ENCODE data around the gene BTN2A1.
A peak's percentile ranks its signal among the peaks of the same experiment; 100 is the strongest.

The BTN2A1 gene

GRCh38 chr6:26501482-26501986, 43.8 kb downstream of the BTN2A1 start:
- Histone ChIP-seq H4K20me1 (ENCODE audit: insufficient read depth, low read length) (no peaks in the 10 kb centered on the region), H3K4me3 (ENCODE audit: low read depth, low read length, poor library complexity, severe bottlenecking) (peak overlapping the region; percentile 22), H3K27ac (ENCODE audit: low read depth, low read length, poor library complexity, severe bottlenecking) (peak overlapping the region; percentile 89), H3K4me1 (ENCODE audit: insufficient read depth, low read length, severe bottlenecking) (peaks cover 30% of the 10 kb centered on the region), H2AFZ (ENCODE audit: low read length) (peak overlapping the region; percentile 24; the same call in 1 of the 2 replicates), H3K79me2 (ENCODE audit: insufficient read depth, low read length) (no peaks in the 10 kb centered on the region), H3K9ac (ENCODE audit: low read length) (peak overlapping the region; percentile 39; the same call in 1 of the 2 replicates), H3K27me3 (ENCODE audit: insufficient read depth, low read length) (no peaks in the 10 kb centered on the region), H3K36me3 (ENCODE audit: insufficient read depth, low read length) (no peaks in the 10 kb centered on the region), H3K9me3 (ENCODE audit: low read length) (no peaks in the 10 kb centered on the region), H3K4me2 (ENCODE audit: low read length) (peak overlapping the region; percentile 59), H3F3A (ENCODE audit: insufficient read depth, low read length) (no peaks in the 10 kb centered on the region), H3K9me2 (ENCODE audit: low read depth, low read length) (no peaks in the 10 kb centered on the region)
- no peak for TF ChIP-seq EZH2 (IDR thresholded peaks at IDR 0.05; ENCODE audit: borderline replicate concordance, low read length)
- TF ChIP-seq, protein P1, sequence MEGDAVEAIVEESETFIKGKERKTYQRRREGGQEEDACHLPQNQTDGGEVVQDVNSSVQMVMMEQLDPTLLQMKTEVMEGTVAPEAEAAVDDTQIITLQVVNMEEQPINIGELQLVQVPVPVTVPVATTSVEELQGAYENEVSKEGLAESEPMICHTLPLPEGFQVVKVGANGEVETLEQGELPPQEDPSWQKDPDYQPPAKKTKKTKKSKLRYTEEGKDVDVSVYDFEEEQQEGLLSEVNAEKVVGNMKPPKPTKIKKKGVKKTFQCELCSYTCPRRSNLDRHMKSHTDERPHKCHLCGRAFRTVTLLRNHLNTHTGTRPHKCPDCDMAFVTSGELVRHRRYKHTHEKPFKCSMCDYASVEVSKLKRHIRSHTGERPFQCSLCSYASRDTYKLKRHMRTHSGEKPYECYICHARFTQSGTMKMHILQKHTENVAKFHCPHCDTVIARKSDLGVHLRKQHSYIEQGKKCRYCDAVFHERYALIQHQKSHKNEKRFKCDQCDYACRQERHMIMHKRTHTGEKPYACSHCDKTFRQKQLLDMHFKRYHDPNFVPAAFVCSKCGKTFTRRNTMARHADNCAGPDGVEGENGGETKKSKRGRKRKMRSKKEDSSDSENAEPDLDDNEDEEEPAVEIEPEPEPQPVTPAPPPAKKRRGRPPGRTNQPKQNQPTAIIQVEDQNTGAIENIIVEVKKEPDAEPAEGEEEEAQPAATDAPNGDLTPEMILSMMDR (IDR thresholded peaks at IDR 0.05; ENCODE audit: low read length): no peak

GRCh38 chr6:26502165-26502564, 44.4 kb downstream of the BTN2A1 start:
- Histone ChIP-seq H3K27me3 (ENCODE audit: insufficient read depth, low read length) (no peaks in the 10 kb centered on the region), H3K4me2 (ENCODE audit: low read length) (peak overlapping the region; percentile 59), H3K36me3 (ENCODE audit: insufficient read depth, low read length) (no peaks in the 10 kb centered on the region), H3K4me3 (ENCODE audit: low read depth, low read length, poor library complexity, severe bottlenecking) (peak overlapping the region; percentile 22), H3F3A (ENCODE audit: insufficient read depth, low read length) (no peaks in the 10 kb centered on the region), H3K27ac (ENCODE audit: low read depth, low read length, poor library complexity, severe bottlenecking) (peak overlapping the region; percentile 89), H3K4me1 (ENCODE audit: insufficient read depth, low read length, severe bottlenecking) (peaks cover 30% of the 10 kb centered on the region), H3K9me2 (ENCODE audit: low read depth, low read length) (no peaks in the 10 kb centered on the region), H3K79me2 (ENCODE audit: insufficient read depth, low read length) (no peaks in the 10 kb centered on the region), H4K20me1 (ENCODE audit: insufficient read depth, low read length) (no peaks in the 10 kb centered on the region), H2AFZ (ENCODE audit: low read length) (0 out of 2 replicates have a peak overlapping the region, but pooled peaks have one; percentile 24), H3K9me3 (ENCODE audit: low read length) (no peaks in the 10 kb centered on the region), H3K9ac (ENCODE audit: low read length) (peak overlapping the region; percentile 52; the same call in 1 of the 2 replicates)
- TF ChIP-seq EZH2 (IDR thresholded peaks at IDR 0.05; ENCODE audit: borderline replicate concordance, low read length): no peak
- TF ChIP-seq, protein P1 (IDR thresholded peaks at IDR 0.05; ENCODE audit: low read length): no peak

GRCh38 chr6:26502626-26503025, 44.9 kb downstream of the BTN2A1 start:
- Histone ChIP-seq H3K4me1 (ENCODE audit: insufficient read depth, low read length, severe bottlenecking) (peaks cover 30% of the 10 kb centered on the region), H3K9me3 (ENCODE audit: low read length) (no peaks in the 10 kb centered on the region), H3K9ac (ENCODE audit: low read length) (peak overlapping the region; percentile 52), H3K27ac (ENCODE audit: low read depth, low read length, poor library complexity, severe bottlenecking) (peak overlapping the region; percentile 89), H3K27me3 (ENCODE audit: insufficient read depth, low read length) (no peaks in the 10 kb centered on the region), H4K20me1 (ENCODE audit: insufficient read depth, low read length) (no peaks in the 10 kb centered on the region), H3F3A (ENCODE audit: insufficient read depth, low read length) (no peaks in the 10 kb centered on the region), H3K36me3 (ENCODE audit: insufficient read depth, low read length) (no peaks in the 10 kb centered on the region), H3K9me2 (ENCODE audit: low read depth, low read length) (no peaks in the 10 kb centered on the region), H3K4me3 (ENCODE audit: low read depth, low read length, poor library complexity, severe bottlenecking) (peak overlapping the region; percentile 22), H3K4me2 (ENCODE audit: low read length) (peak overlapping the region; percentile 59), H3K79me2 (ENCODE audit: insufficient read depth, low read length) (no peaks in the 10 kb centered on the region), H2AFZ (ENCODE audit: low read length) (no peak overlapping the region)
- no peak for TF ChIP-seq EZH2 (IDR thresholded peaks at IDR 0.05; ENCODE audit: borderline replicate concordance, low read length)
- TF ChIP-seq, protein P1 (IDR thresholded peaks at IDR 0.05; ENCODE audit: low read length): no peak

Measured in OCI-LY1 (cell line).